ENCODE data around the gene SLC35F3. TPM values are rescaled to one million over a fixed set of nuclear protein-coding genes. Genes with fewer than 3 reads are reported as not detected.
"Not testable (repeated sequence)": the region's sequence is repeated elsewhere in the genome, so short reads cannot be mapped to it uniquely, and the experiment has no call there.

Gene SLC35F3
- total RNA-seq, 1 donor from 2014 or later = 0.25 TPM

DNA sequence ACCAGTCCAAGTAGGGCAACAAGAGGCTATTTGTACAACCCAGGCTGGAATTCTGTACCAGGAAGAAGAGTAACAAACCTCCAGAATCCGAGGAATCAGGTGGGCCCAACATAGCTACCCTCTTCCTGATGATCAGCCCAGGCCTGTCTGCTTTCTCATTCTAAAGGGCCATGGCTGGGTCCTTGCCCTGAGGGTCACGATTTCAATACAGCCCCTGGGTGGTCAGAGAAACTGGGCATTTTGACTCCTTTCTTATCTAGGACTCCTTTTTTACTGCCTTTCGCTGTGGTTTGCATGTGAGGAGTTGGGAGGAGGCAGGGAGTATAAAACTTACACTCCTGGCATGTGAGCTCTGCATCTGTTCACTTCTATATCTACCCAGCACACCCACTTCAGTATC is 303.9 kb downstream of the SLC35F3 start:
- Mint-ChIP-seq H3K27me3 (ENCODE audit: low read depth) (peaks cover 63% of the 10 kb centered on the region), H3K9me3 (peaks cover 15% of the 10 kb centered on the region), H3K36me3 (no peaks in the 10 kb centered on the region), H3K27ac (no peak overlapping the region), H3K4me3 (no peak overlapping the region), H3K4me1 (no peaks in the 10 kb centered on the region)
- TF ChIP-seq, protein P1, sequence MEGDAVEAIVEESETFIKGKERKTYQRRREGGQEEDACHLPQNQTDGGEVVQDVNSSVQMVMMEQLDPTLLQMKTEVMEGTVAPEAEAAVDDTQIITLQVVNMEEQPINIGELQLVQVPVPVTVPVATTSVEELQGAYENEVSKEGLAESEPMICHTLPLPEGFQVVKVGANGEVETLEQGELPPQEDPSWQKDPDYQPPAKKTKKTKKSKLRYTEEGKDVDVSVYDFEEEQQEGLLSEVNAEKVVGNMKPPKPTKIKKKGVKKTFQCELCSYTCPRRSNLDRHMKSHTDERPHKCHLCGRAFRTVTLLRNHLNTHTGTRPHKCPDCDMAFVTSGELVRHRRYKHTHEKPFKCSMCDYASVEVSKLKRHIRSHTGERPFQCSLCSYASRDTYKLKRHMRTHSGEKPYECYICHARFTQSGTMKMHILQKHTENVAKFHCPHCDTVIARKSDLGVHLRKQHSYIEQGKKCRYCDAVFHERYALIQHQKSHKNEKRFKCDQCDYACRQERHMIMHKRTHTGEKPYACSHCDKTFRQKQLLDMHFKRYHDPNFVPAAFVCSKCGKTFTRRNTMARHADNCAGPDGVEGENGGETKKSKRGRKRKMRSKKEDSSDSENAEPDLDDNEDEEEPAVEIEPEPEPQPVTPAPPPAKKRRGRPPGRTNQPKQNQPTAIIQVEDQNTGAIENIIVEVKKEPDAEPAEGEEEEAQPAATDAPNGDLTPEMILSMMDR (IDR thresholded peaks at IDR 0.05; ENCODE audit: unreplicated experiment) = no peak
- DNase-seq (ENCODE audit: low spot score in 2 of 2, unreplicated experiment in 2 of 2) = no peak

DNA sequence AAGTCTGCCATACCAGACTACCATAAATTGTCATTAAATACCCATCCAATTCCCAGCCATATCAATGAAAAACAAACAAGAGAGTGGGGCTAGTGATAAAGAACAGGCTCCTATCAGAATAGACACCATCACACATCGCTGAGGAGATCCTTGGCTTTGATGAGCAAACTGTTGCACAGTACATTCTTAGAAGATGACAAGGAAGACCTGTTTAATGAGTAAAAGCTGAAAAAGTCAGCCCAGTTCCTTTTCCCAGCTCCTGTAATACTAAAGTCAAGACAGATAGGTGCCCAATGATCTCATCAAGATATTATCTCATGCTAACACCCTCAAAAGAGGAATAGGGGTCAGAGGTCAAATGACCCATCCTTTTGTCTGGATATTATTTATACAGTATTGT is 304.3 kb downstream of the SLC35F3 start:
- Mint-ChIP-seq H3K36me3 (no peaks in the 10 kb centered on the region), H3K4me3 (no peak overlapping the region), H3K4me1 (peaks cover 1% of the 10 kb centered on the region), H3K27me3 (ENCODE audit: low read depth) (peaks cover 64% of the 10 kb centered on the region), H3K9me3 (peaks cover 15% of the 10 kb centered on the region), H3K27ac (no peak overlapping the region)
- no peak for DNase-seq (ENCODE audit: low spot score in 2 of 2, unreplicated experiment in 2 of 2)
- TF ChIP-seq, protein P1 (IDR thresholded peaks at IDR 0.05; ENCODE audit: unreplicated experiment) = no peak

DNA sequence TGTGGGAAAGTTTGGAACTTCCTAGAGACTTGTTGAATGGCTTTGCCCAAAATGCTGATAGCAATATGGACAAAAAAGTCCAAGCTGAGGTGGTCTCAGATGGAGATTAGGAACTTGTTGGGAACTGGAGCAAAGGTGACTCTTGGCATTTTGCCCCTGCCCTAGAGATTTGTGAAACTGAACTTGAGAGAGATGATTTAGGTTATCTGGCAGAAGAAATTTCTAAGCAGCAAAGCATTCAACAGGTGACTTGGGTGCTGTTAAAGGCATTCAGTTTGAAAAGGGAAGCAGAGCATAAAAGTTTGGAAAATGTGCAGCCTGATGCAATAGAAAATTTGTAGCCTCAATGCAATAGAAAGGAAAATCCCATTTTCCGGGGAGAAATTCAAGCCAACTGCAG is 306.0 kb downstream of the SLC35F3 start:
- H3K4me1 Mint-ChIP-seq; H3K36me3 Mint-ChIP-seq; H3K4me3 Mint-ChIP-seq; H3K27ac Mint-ChIP-seq; DNase-seq (ENCODE audit: low spot score in 2 of 2, unreplicated experiment in 2 of 2): not testable (repeated sequence)
- Mint-ChIP-seq H3K27me3 (ENCODE audit: low read depth) (peaks cover 63% of the 10 kb centered on the region), H3K9me3 (peaks cover 15% of the 10 kb centered on the region)

DNA sequence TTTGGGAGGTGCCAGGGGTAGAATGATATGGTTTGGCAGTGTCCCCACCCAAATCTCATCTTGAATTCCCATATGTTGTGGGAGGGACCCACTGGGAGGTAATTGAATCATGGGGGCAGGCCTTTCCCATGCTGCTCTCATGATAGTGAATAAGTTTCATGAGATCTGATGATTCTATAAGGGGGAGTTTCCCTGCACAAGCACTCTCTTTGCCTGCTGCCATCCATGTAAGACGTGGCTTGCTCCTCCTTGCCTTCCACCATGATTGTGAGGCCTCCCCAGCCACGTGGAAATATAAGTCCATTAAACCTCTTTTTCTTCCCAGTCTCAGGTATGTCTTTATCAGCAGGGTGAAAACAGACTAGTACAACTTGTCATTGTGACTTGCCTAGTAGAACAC is 307.4 kb downstream of the SLC35F3 start:
- Mint-ChIP-seq H3K27me3 (ENCODE audit: low read depth) (peaks cover 64% of the 10 kb centered on the region), H3K9me3 (peaks cover 15% of the 10 kb centered on the region)
- H3K4me1 Mint-ChIP-seq; H3K27ac Mint-ChIP-seq; DNase-seq (ENCODE audit: low spot score in 2 of 2, unreplicated experiment in 2 of 2); H3K36me3 Mint-ChIP-seq; H3K4me3 Mint-ChIP-seq: not testable (repeated sequence)

DNA sequence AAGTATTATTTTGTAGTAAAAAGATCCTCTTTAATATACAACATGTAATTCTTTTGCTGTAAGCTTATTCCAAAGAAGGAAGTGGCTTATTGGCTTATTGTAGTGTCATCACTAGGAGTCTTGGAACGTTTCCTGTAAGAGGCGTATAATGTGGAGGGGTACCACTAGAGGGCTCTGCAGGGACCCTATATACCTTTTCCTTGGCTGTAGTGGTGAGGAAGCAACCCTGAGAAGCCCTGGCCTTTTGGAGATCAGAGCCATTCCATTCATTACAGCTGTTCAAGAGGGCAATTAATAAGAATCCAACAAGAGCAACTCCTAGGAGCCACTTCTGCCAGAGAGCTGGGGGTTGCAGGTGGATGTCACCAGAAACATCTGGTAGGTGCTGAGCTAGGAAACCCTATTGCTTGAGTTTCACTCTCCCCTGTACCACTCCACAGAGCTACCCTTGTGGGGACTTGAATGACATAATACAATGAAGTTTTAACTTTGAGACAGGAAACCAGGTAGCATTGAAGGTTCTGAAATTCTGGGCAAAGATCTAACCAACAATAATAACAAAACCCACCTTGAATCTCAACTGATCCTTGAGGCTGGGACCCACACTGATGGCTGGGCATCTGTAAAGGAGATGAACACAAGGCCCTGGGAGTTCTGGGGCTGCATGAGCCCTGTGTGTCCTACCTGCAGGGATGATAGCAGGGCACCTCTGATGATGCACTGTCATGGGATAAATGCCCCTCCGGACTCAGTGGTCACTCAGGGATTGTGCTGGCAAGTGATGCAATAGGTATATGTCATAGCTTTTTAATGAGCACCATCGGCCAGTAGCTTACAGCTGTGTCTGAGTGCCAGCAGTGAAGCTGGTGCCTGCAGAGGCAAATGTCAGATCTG is 308.5 kb downstream of the SLC35F3 start:
- Mint-ChIP-seq H3K27me3 (ENCODE audit: low read depth) (peaks cover 67% of the 10 kb centered on the region), H3K36me3 (no peaks in the 10 kb centered on the region), H3K9me3 (peaks cover 15% of the 10 kb centered on the region), H3K27ac (no peak overlapping the region), H3K4me3 (peak overlapping the region; percentile 34), H3K4me1 (peaks cover 4% of the 10 kb centered on the region)
- DNase-seq (ENCODE audit: low spot score in 2 of 2, unreplicated experiment in 2 of 2) = no peak
- TF ChIP-seq, protein P1 (IDR thresholded peaks at IDR 0.05; ENCODE audit: unreplicated experiment) = no peak

DNA sequence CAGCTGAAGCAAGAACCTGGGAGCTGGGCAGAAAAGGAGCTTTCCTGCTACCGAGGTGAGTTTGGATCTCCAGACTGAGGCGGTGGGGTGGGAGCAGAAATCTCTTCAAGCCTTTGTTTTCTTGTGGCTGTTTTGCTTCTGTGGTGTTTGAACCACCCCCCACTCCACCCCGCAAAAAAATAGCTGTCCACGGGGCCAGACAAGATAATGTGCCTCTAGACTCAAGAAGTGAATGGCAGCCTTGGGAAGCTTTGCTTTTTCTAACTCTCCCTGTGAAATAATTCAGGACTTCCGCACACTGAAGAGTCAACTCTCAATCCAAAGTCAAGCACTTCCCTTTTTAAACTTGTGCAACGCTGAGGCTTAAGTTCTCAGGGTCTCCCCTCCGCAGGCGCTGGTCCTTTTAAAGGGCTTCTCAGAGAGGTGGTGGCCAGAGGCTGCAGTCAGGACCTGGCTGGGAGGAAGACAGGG is 309.2 kb downstream of the SLC35F3 start:
- H3K4me1 Mint-ChIP-seq = peaks cover 4% of the 10 kb centered on the region
- TF ChIP-seq, protein P1 (IDR thresholded peaks at IDR 0.05; ENCODE audit: unreplicated experiment) = no peak
- H3K27ac Mint-ChIP-seq = no peak overlapping the region

More for the DNA sequence above, 309.2 kb downstream of the SLC35F3 start:
- Mint-ChIP-seq H3K4me3 (peak overlapping the region; percentile 63), H3K9me3 (peaks cover 15% of the 10 kb centered on the region), H3K36me3 (no peaks in the 10 kb centered on the region), H3K27me3 (ENCODE audit: low read depth) (peaks cover 65% of the 10 kb centered on the region)
- DNase-seq (ENCODE audit: low spot score in 2 of 2, unreplicated experiment in 2 of 2) = no peak
